HL-60/S4 treated with retinoic acid at 250 ng/mL for 4 days and 3 days (cell line): ENCODE data around the gene SH3BP2.

Experiments
- in situ Hi-C: fragments of 300-500 bp; cut with MboI; formaldehyde crosslinking; loops from 2 replicates; pipeline ENCODE4 v1.7.0; 2022; ENCODE audit warnings: low sequenced_read_pairs

Gene SH3BP2

DNA sequence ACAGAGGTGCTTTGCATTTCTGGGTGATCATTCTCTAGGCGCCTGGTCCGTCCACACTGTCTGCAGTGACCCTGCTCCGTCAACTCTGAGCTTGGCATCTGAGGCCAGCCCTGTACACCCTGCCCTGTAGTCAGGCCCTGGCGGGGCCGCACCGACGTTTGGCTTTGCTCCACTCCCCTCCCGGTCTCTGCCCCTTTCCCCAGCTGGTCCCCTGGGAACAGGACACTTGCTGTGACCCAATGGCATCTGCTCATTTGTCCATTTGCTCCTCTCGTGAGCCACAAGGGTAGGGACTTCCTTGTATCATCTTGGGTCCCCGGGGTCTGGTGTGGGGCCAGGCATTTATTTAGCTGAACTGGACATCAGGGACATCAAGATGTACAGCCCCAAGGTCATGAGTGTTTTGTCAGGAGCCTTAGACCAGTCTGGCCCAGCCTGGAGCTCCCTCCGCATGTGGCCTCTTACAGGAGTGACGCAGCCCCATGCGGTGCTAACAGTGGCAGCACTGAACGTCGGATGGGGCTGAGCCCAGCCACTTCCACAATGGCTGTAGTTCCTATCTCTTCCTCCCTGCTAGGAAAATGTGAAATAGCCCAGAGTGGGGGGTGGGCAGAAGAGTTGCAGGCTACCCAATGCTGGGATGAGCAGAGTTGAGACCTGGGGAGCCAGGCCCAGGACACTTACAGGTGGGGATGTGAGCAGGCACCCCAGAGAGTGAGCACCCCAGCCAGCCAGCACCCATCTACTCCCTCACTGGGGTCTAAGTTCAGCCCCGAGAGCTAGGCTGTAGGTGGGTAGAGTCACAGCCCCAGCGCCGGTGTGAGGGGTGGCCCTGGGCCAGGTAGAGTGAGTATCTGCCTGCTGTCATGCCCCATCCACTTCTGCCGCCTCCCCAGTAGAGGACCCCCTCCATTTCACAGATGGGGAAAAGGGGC is 2.0 kb upstream of the SH3BP2 start:
- in situ Hi-C loops = no loop called here

- in situ Hi-C loops = no loop called here
Observed at GRCh38 chr4:2791518-2792395, 1.1 kb upstream of the SH3BP2 start.

DNA sequence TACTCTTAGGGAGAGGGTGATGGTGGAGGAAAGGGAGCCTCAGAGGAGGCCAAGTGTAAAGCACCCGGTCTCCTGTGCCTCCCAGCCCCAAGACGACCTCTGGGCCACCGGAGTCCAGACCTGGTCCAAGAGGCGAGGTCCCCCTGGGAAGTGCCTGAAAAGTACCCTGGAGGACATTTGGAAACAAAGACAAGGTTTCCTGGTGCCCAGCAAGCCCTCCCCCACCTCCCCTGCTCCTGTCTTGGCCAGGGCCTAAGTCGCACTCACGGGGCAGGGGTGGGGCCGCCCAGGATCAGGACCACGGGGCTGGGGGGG is 532 bp upstream of the SH3BP2 start:
- in situ Hi-C loops = no loop called here

GRCh38 chr4:2793586-2794485 is 951 bp downstream of the SH3BP2 start:
- in situ Hi-C loops = no loop called here

DNA sequence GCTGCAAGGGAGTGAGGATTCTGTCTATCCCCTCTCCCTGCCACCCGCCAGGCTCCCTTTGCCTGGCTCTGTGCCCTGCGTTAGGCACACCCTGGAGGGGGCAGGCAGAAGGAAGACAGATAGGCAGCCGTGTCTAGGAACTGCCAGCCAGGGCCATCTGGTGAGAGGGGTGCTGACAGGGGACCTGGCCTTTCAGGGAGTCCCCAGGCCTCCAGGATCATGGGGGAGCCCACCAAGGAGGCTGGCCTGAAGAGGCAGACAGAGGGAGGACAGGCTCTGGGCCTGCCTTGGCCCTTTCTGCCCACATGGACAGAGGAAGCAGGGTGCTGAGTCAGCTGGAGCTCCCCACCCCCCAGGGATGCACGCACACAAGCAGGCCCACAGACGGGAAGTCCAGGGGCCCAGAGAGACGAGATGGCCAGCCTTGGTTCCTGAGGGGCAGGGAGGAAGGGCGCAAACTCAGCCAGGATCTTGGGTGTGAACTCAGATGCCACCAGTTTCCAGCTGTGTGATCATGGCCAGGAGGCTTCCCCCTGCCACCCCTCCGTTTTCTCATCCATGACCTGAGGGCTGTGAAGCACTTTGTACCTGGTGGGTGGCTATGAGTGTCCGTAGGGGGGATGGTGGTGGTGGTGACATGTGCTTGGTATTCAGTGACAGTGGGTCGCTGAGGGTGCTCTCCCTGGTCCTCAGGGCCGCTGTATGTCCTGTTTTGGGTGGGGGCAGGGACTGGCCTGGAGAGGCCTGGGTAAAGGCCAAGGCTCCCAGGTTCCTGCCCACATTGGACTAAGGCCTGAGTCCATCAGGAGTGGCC is 1.8 kb downstream of the SH3BP2 start:
- in situ Hi-C loops = no loop called here

DNA sequence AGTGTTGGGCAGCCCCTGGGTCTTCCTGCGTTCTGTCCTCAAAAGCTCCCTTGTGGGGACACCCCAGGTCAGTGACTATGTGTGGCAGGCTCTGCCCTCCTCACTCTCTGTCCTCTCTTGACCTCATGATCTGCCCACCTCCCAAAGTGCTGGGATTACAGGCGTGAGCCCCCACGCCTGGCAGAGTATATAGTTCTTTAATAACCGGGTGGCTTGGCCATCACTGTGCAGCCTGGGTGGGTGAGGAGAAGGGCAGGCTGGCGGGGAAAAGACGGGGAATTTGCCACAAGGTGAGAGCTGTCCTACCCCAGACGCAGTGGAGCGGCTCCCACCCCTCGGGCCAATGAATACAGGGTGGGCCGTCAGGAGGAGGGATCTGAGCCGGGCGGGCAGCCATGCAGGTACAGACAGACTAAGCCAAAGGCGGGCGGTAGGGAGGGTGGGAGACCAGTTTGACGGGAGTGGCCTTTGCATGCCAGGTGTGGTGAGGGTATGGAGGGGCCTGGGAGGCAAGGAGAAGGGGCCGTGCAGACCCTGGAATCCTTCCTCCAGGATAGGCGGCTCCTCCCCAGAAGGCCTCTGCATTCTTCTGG is 2.5 kb downstream of the SH3BP2 start:
- in situ Hi-C loops = no loop called here

DNA sequence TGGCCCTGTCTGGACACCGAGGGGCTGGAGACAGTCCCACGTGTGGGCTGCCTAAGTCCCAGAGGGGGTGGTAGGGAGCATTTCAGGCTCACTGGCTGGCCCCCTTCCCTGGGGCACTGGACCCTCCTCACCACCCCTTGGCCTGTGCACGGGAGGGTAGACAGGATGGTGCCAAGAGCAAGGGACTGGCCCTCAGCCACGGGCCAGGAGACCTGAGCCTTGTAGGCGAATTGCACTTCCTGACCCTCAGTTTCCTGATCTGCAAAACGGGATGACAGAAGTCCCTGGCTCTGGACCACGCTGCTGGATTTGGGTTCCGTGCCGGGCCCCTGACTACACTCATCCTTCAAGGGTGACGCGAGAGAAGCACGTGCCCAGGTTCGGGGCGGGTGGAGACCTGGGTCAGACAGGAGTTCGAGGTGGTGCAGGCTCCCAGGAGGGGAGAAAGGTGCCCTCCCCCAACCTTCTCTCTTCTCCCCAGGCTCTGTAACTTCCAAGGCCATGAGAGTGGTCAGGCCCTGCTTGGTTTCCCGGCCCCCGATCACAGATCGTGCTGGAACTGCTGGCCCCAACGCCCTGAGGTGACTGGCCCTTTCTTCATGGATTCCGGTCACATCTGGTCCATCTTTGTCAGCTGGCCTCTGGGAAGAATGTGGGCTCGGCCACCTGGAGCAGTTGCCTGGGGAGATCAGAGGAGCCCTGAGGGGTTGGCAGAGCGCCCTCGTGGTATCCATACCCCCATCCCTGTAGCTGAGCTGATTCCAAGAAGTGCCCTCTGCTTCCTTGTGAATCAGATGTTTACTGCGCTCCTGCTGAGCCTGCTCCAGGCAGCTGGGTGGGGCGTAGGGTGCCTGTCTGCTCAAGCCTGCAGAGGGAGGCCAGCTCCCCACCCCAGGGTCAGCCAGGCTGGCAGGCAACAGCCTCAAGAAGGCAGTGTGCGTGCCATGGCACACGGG is 3.3 kb downstream of the SH3BP2 start:
- in situ Hi-C loops = no loop called here

DNA sequence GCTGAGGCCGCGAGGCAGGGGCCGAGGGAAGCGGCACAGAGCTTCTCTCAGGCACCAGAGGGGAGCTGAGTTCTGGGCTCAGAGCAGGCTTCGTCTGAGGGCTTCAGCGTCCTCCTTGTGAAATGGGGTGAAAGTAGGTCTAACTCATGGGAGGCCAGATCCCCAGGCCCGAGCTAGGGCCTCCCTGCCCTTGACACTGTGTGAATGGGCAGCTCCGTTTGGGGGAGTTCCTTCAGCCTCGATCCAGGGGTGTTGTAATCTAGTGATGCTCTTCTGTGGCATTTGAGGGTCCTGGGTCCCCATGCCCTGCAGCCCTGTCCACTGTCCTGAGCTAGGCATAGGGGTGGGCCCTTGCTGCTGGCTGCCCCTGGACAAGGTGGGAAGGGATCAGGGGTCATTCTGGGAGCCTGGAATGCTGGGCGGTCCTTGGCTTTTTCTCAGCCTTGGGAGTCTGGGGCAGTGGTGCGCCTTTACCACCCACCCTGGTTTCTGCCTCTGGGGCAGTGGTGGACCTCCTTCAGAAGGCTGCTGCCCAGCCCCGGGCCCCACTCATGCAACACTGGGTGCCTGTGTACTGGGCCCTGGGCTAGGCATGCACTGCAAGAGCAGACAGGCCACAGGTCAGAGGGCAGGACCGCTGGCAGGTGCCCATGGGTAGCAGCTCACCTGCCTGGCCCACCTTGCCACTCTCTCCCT is 4.1 kb downstream of the SH3BP2 start:
- in situ Hi-C loops = no loop called here

GRCh38 chr4:2797545-2798305 is 4.8 kb downstream of the SH3BP2 start:
- in situ Hi-C loops = no loop called here

DNA sequence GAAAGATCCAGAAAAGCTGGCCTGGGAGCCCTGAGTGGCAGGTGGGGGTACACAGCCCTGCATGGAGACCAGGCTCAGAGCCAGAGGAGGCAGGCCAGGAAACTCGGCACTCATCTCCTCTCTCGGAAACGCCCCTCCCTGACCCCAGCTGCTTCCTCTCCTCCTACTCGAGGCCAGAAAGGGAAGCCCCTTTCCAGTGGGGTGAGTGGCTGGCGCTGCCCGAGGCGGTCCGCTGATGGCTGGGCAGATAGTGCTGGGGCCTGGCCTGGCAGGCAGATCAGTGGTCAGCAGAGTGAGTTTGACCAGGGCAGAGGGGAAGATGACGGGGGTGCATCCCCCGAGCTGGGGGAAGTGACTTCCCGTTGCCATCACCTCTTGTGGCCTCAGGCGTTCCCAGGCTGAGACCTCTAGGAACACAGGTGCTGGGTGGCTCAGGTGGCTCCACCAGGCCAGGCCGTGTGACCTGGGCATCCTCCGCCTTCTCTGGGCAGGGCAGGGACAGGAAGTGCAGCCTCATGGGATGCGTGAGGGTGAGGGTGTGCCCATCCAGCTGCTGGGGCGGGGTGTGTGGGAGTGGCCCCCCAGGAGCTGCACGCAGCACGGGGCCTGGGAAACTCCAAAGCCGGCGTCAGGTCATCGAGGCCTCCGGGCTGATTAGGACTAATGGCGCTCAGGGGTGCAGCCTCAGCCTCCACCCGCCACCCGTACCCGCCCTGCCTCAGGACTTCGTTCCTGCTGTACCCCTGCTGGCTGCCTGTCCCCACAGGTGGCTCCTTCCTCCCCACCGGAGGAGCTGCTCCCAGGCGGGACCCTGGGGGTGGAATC is 5.7 kb downstream of the SH3BP2 start:
- in situ Hi-C loops = no loop called here

GRCh38 chr4:2799224-2799911 is 6.5 kb downstream of the SH3BP2 start:
- in situ Hi-C loops = no loop called here

- in situ Hi-C loops = no loop called here
Observed at GRCh38 chr4:2799971-2800690, 7.2 kb downstream of the SH3BP2 start.

DNA sequence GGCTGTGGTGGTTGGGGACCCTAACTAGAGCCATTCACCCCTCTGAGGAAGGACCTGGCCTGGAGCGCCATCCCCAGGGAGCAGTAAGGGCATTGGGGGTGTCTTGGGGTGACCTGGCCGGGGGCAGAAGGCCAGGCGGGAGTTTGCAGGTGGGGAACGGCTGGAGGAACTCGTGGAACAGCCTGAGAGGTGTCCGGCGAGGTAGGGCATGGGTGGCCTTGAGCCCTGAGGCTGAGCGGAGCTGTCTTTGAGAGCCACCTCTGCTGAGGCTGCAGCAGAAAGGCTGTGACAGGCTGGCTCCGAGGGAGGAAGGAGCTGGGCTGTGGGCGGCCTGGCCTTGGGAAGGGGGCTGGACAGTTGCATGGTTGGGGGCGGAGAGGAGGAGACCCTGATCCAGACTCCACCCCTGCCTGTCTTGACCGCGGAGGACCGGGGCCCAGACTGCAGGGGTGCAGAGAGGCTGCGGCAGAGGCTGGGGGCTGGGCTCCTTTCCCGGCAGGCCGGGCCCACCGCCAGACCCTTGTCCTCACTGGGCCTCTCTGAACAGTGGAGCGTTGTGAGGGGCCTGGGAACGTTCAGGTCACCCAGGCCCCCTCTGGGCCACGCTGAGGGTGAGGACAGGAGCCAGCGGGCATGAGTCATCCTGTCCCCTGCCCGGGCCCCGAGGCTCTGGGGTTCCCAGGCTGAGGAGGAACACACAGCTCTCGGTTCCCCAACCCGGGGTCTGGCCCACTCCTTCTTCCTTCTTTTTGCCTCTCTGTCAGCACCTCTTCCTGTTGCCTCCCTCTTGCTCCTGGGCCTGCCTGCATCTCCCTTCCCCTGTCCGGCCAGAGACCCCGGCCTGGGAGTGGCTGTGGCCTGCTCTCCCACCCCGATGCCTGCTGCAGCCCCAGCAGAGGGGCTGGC is 8.1 kb downstream of the SH3BP2 start:
- in situ Hi-C loops = no loop called here
